ENCODE measurements around the gene OTULIN.

OTULIN gene

GRCh38 chr5:14699807-14700400 is 35.4 kb downstream of the OTULIN start:
- Histone ChIP-seq H3K79me2 (ENCODE audit: low read length) (no peaks in the 10 kb centered on the region), H3K4me1 (ENCODE audit: low read length) (peaks cover 6% of the 10 kb centered on the region), H3K27me3 (ENCODE audit: low read depth, low read length) (no peaks in the 10 kb centered on the region), H3K9me3 (ENCODE audit: insufficient read depth, low read length) (no peaks in the 10 kb centered on the region), H3K36me3 (replicated peaks; ENCODE audit: low read depth, low read length) (peaks cover 16% of the 10 kb centered on the region), H2AFZ (ENCODE audit: low read depth, low read length) (no peak overlapping the region), H4K20me1 (ENCODE audit: insufficient read depth, low read length) (no peaks in the 10 kb centered on the region), H3K4me3 (ENCODE audit: low read length) (no peak overlapping the region), H3K9ac (ENCODE audit: low read length) (no peak overlapping the region), H3K4me2 (ENCODE audit: low read length) (no peak overlapping the region), H3K27ac (ENCODE audit: low read length) (no peak overlapping the region)
- TF ChIP-seq EZH2phosphoT487 (IDR thresholded peaks at IDR 0.05; ENCODE audit: low read depth) (no peak), CTCF (IDR thresholded peaks at IDR 0.05; ENCODE audit: low read depth, low read length) (no peak)

GRCh38 chr5:14700478-14701436 is 36.2 kb downstream of the OTULIN start:
- Histone ChIP-seq H3K27ac (ENCODE audit: low read length) (no peak overlapping the region), H3K36me3 (replicated peaks; ENCODE audit: low read depth, low read length) (peaks cover 18% of the 10 kb centered on the region), H4K20me1 (ENCODE audit: insufficient read depth, low read length) (no peaks in the 10 kb centered on the region), H3K4me2 (ENCODE audit: low read length) (no peak overlapping the region), H3K27me3 (ENCODE audit: low read depth, low read length) (no peaks in the 10 kb centered on the region), H3K4me3 (ENCODE audit: low read length) (no peak overlapping the region), H2AFZ (ENCODE audit: low read depth, low read length) (no peak overlapping the region), H3K9me3 (ENCODE audit: insufficient read depth, low read length) (no peaks in the 10 kb centered on the region), H3K4me1 (ENCODE audit: low read length) (no peaks in the 10 kb centered on the region), H3K9ac (ENCODE audit: low read length) (no peak overlapping the region), H3K79me2 (ENCODE audit: low read length) (no peaks in the 10 kb centered on the region)
- TF ChIP-seq EZH2phosphoT487 (IDR thresholded peaks at IDR 0.05; ENCODE audit: low read depth) (no peak), CTCF (IDR thresholded peaks at IDR 0.05; ENCODE audit: low read depth, low read length) (no peak)

- H2AFZ ChIP-seq (ENCODE audit: low read depth, low read length), result no peak overlapping the region
- no peaks in the 10 kb centered on the region for H3K79me2 ChIP-seq (ENCODE audit: low read length)
- H4K20me1 ChIP-seq (ENCODE audit: insufficient read depth, low read length), result no peaks in the 10 kb centered on the region
- H3K4me2 ChIP-seq (ENCODE audit: low read length), result no peak overlapping the region
- H3K36me3 ChIP-seq (replicated peaks; ENCODE audit: low read depth, low read length), result peaks cover 11% of the 10 kb centered on the region
- peaks cover 7% of the 10 kb centered on the region for H3K4me1 ChIP-seq (ENCODE audit: low read length)
- H3K27me3 ChIP-seq (ENCODE audit: low read depth, low read length), result no peaks in the 10 kb centered on the region
- H3K4me3 ChIP-seq (ENCODE audit: low read length), result no peak overlapping the region
- TF ChIP-seq EZH2phosphoT487 (IDR thresholded peaks at IDR 0.05; ENCODE audit: low read depth) (no peak), CTCF (IDR thresholded peaks at IDR 0.05; ENCODE audit: low read depth, low read length) (no peak)
- H3K9me3 ChIP-seq (ENCODE audit: insufficient read depth, low read length), result no peaks in the 10 kb centered on the region
- no peak overlapping the region for H3K9ac ChIP-seq (ENCODE audit: low read length)
- no peak overlapping the region for H3K27ac ChIP-seq (ENCODE audit: low read length)
Observed at GRCh38 chr5:14701556-14701955, 37.0 kb downstream of the OTULIN start.

- Histone ChIP-seq H4K20me1 (ENCODE audit: insufficient read depth, low read length) (no peaks in the 10 kb centered on the region), H3K4me1 (ENCODE audit: low read length) (peaks cover 12% of the 10 kb centered on the region), H3K79me2 (ENCODE audit: low read length) (no peaks in the 10 kb centered on the region), H3K27me3 (ENCODE audit: low read depth, low read length) (no peaks in the 10 kb centered on the region), H3K4me3 (ENCODE audit: low read length) (no peak overlapping the region), H2AFZ (ENCODE audit: low read depth, low read length) (no peak overlapping the region), H3K36me3 (replicated peaks; ENCODE audit: low read depth, low read length) (peaks cover 9% of the 10 kb centered on the region), H3K4me2 (ENCODE audit: low read length) (no peak overlapping the region), H3K9me3 (ENCODE audit: insufficient read depth, low read length) (no peaks in the 10 kb centered on the region), H3K9ac (ENCODE audit: low read length) (no peak overlapping the region), H3K27ac (ENCODE audit: low read length) (no peak overlapping the region)
- TF ChIP-seq CTCF (IDR thresholded peaks at IDR 0.05; ENCODE audit: low read depth, low read length) (no peak), EZH2phosphoT487 (IDR thresholded peaks at IDR 0.05; ENCODE audit: low read depth) (no peak)
Observed at GRCh38 chr5:14702238-14702839, 37.8 kb downstream of the OTULIN start.

Data from OCI-LY3 (cell line).